Suprapubic skin (tissue), 4 donors: ENCODE results near the gene LRRC8D. TPM values are rescaled to one million over a fixed set of nuclear protein-coding genes. Genes with fewer than 3 reads are reported as not detected.
"Not testable (repeated sequence)": the region's sequence is repeated elsewhere in the genome, so short reads cannot be mapped to it uniquely, and the experiment has no call there.

ENCODE experiments used
- DNase-seq, 2 donors: peaks; one replicate each; pipeline ENCODE4 v3.0.0-alpha.2; 2019; ENCODE audit warnings: low spot score in 2 of 2
- H3K27ac ChIP-seq: fragments of 200-600 bp; sonication (generic); one replicate; pipeline ENCODE4 v1.5.1; 2019
- H3K27me3 ChIP-seq: fragments of 200-600 bp; sonication (generic); one replicate; pipeline ENCODE4 v1.5.1; 2019
- H3K36me3 ChIP-seq: fragments of 200-600 bp; sonication (generic); one replicate; pipeline ENCODE4 v1.5.1; 2019
- H3K4me1 ChIP-seq: fragments of 200-600 bp; sonication (generic); one replicate; pipeline ENCODE4 v1.5.1; 2019
- H3K4me3 ChIP-seq: fragments of 200-600 bp; sonication (generic); one replicate; pipeline ENCODE4 v1.5.1; 2019; ENCODE audit warnings: mild to moderate bottlenecking
- H3K9me3 ChIP-seq: fragments of 200-600 bp; sonication (generic); one replicate; pipeline ENCODE4 v1.5.1; 2019
- EP300 ChIP-seq: sonication (generic); formaldehyde crosslinking; IDR thresholded peaks from one replicate; pipeline ENCODE4 v1.6.1; 2017; ENCODE audit warnings: antibody characterized with exemption
- POLR2A ChIP-seq, 2 donors: fragments of 450-650 bp; IDR thresholded peaks; one replicate each; pipeline ENCODE4 v1.6.1; 2017; ENCODE audit warnings: antibody characterized with exemption in 2 of 2, mild to moderate bottlenecking in 2 of 2, moderate library complexity in 2 of 2
- POLR2AphosphoS5 ChIP-seq, 3 donors: sonication (generic); formaldehyde crosslinking; IDR thresholded peaks; one replicate each; pipeline ENCODE4 v1.6.1; 2017; ENCODE audit warnings: antibody characterized with exemption in 3 of 3
- WGBS: methylation state at CpG from one replicate; pipeline ENCODE4 v1.1.5; 2018; 5-methylcytosine and 5-hydroxymethylcytosine counted together
- total RNA-seq, 4 donors: library from RNA; depleted of rRNA; stranded (reverse); fragments of >200 nt; gene quantifications; one replicate each; pipeline ENCODE4 v1.1.0, GENCODE V29; 2016
- TF ChIP-seq, protein P1 (sequence below), 2 donors: fragments of 200-600 bp in 1 of 2; fragments of 450-650 bp in 1 of 2; sonication (generic) in 1 of 2; IDR thresholded peaks; one replicate each; pipeline ENCODE4 v1.5.1; 2016 to 2019; ENCODE audit warnings: antibody characterized with exemption in 2 of 2, mild to moderate bottlenecking in 1 of 2, moderate library complexity in 1 of 2

The LRRC8D gene
- total RNA-seq: 10 to 100 TPM; 11.7 to 24.8 (median 21.6) TPM

DNA sequence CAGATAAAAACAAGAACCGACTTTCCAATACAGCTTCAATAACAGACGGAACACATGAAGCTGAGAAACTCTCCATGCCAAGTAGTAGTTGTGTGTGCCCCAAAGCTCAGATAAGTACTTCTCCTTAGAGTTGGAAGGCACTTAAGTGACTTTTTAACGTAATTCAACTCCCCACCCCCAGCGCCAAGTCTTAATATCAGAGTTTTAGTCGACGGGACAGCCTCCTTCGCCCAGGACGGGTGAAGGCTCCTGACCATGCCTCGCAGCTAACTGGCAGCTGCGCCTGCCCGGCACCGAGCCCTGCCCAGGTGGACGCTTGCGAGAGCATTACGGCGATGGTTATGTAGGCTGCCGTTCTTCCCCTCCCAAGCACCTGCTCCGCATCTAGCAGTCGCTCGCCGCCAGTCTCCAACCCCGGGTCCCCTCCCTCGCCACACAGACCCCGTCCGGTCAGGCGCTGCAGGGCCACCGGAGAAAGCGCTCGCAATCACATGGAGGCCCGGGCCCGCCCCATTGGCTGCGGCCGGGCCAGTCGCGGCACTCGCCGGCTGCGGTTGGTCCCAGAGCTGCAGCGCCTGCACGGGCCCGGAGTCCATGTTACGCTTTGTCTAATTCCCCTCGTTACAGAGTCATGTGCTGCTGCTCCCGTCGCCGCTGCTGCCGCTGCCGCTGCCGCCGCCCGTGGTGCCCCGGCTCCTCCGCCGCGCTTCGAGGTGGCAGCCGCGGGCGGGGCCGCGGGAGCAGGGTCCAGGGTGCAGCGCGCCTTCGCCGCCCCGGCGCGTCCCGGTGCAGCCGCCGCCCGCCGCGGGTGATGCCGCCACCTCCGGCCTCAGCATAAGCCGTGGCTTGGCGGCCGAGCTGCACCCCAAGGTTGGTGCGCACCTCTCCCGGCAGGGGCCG is at the start of gene LRRC8D:
Gene LRRC8D (plus strand): TSS at position 611 of the 900 bp plus-strand sequence. CDS start 112,037 bp downstream, outside the sequence.
- Histone ChIP-seq H3K4me1 (peaks cover 28% of the 10 kb centered on the region), H3K9me3 (no peaks in the 10 kb centered on the region), H3K4me3 (peak within 1 kb of the TSS; percentile 62), H3K27me3 (no peaks in the 10 kb centered on the region), H3K36me3 (no peaks in the 10 kb centered on the region), H3K27ac (peak within 1 kb of the TSS; percentile 75)
- TF ChIP-seq POLR2A (IDR thresholded peaks at IDR 0.05) (peak in 1 of 2 donors; percentile 31), EP300 (no peak), POLR2AphosphoS5 (IDR thresholded peaks at IDR 0.05) (peak in 1 of 3 donors; percentile 24)
- peak; percentile 85 to 90 for DNase-seq
- 2% methylated on average over 27 of the region's 82 CpGs for WGBS

- no peaks in the 10 kb centered on the region for H3K27me3 ChIP-seq
- WGBS: 83% methylated on average over 5 of the region's 5 CpGs
- no peak overlapping the region for H3K27ac ChIP-seq
- DNase-seq: no peak
- H3K36me3 ChIP-seq: no peaks in the 10 kb centered on the region
- H3K4me3 ChIP-seq: no peak overlapping the region
- TF ChIP-seq POLR2AphosphoS5 (IDR thresholded peaks at IDR 0.05) (no peak), EP300 (no peak), POLR2A (IDR thresholded peaks at IDR 0.05) (no peak)
- TF ChIP-seq, protein P1, sequence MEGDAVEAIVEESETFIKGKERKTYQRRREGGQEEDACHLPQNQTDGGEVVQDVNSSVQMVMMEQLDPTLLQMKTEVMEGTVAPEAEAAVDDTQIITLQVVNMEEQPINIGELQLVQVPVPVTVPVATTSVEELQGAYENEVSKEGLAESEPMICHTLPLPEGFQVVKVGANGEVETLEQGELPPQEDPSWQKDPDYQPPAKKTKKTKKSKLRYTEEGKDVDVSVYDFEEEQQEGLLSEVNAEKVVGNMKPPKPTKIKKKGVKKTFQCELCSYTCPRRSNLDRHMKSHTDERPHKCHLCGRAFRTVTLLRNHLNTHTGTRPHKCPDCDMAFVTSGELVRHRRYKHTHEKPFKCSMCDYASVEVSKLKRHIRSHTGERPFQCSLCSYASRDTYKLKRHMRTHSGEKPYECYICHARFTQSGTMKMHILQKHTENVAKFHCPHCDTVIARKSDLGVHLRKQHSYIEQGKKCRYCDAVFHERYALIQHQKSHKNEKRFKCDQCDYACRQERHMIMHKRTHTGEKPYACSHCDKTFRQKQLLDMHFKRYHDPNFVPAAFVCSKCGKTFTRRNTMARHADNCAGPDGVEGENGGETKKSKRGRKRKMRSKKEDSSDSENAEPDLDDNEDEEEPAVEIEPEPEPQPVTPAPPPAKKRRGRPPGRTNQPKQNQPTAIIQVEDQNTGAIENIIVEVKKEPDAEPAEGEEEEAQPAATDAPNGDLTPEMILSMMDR (IDR thresholded peaks at IDR 0.05): no peak
- no peaks in the 10 kb centered on the region for H3K9me3 ChIP-seq
- H3K4me1 ChIP-seq: no peaks in the 10 kb centered on the region
Measured at GRCh38 chr1:89771991-89772560, 48.8 kb upstream of the LRRC8D start.

DNA sequence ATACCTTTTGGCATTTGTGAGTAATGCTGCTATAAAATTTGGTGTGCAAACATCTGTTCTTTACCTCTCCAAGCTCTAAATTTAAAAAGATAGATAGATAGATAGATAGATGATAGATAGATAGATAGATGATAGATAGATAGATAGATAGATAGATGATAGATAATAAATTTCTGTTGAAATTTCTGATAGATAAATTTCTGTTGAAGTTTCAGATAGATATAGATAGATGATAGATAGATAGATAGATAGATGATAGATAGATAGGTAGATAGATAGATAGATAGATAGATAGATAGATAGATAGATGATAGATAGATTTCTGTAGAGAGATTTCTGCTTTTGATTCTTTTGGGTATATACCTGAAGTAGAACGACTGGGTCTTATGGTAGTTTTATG is 44.7 kb upstream of the LRRC8D start:
- WGBS: 74% methylated on average over 1 of the region's 1 CpG
- not testable (repeated sequence) for H3K9me3 ChIP-seq, H3K27me3 ChIP-seq, H3K27ac ChIP-seq, H3K36me3 ChIP-seq, DNase-seq, H3K4me1 ChIP-seq, H3K4me3 ChIP-seq

- WGBS: 96% methylated on average over 2 of the region's 2 CpGs
- H3K27me3 ChIP-seq, H3K4me1 ChIP-seq, H3K27ac ChIP-seq, H3K9me3 ChIP-seq, DNase-seq, H3K36me3 ChIP-seq, H3K4me3 ChIP-seq: not testable (repeated sequence)
Measured at GRCh38 chr1:89777271-89777670, 43.6 kb upstream of the LRRC8D start.

- no peaks in the 10 kb centered on the region for H3K36me3 ChIP-seq
- no peak for TF ChIP-seq POLR2A (IDR thresholded peaks at IDR 0.05)
- no peak for TF ChIP-seq EP300
- TF ChIP-seq, protein P1 (IDR thresholded peaks at IDR 0.05): no peak
- TF ChIP-seq POLR2AphosphoS5 (IDR thresholded peaks at IDR 0.05): no peak
- no peak overlapping the region for H3K4me3 ChIP-seq
- DNase-seq: no peak
- no peaks in the 10 kb centered on the region for H3K4me1 ChIP-seq
- H3K9me3 ChIP-seq: no peaks in the 10 kb centered on the region
- H3K27ac ChIP-seq: no peak overlapping the region
- no peaks in the 10 kb centered on the region for H3K27me3 ChIP-seq
- WGBS: 86% methylated on average over 6 of the region's 6 CpGs
Measured at GRCh38 chr1:89779151-89779940, 41.5 kb upstream of the LRRC8D start.

DNA sequence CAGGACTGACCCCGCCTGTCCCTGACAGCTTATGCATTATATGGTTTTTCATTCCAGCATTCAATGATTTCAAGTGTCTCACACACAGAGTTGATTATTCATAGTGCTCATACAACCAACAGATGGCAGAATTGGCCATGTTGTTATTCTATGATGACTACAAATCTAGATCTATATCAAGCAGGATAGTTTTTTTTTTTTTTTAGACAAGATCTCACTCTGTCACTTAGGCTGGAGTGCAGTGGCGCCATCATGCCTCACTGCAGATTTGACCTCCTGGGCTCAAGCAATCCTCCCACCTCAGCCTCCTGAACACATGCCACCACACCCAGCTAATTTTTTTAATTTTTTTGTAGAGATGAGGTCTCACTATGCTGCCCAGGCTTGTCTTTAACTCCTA is 40.1 kb upstream of the LRRC8D start:
- no peaks in the 10 kb centered on the region for H3K4me1 ChIP-seq
- no peak overlapping the region for H3K27ac ChIP-seq
- WGBS: 71% methylated on average over 2 of the region's 2 CpGs
- no peak overlapping the region for H3K4me3 ChIP-seq
- TF ChIP-seq POLR2AphosphoS5 (IDR thresholded peaks at IDR 0.05) (no peak), EP300 (no peak), POLR2A (IDR thresholded peaks at IDR 0.05) (no peak)
- TF ChIP-seq, protein P1 (IDR thresholded peaks at IDR 0.05): no peak
- no peaks in the 10 kb centered on the region for H3K27me3 ChIP-seq
- H3K9me3 ChIP-seq: no peaks in the 10 kb centered on the region
- no peak for DNase-seq
- H3K36me3 ChIP-seq: no peaks in the 10 kb centered on the region
